ENCODE measurements around the gene KCNJ18. TPM values are rescaled to one million over a fixed set of nuclear protein-coding genes. Genes with fewer than 3 reads are reported as not detected.
"Not testable (repeated sequence)": the region's sequence is repeated elsewhere in the genome, so short reads cannot be mapped to it uniquely, and the experiment has no call there.

KCNJ18 gene
- total RNA-seq, 1 donor from 2014 or later, result not detected

DNA sequence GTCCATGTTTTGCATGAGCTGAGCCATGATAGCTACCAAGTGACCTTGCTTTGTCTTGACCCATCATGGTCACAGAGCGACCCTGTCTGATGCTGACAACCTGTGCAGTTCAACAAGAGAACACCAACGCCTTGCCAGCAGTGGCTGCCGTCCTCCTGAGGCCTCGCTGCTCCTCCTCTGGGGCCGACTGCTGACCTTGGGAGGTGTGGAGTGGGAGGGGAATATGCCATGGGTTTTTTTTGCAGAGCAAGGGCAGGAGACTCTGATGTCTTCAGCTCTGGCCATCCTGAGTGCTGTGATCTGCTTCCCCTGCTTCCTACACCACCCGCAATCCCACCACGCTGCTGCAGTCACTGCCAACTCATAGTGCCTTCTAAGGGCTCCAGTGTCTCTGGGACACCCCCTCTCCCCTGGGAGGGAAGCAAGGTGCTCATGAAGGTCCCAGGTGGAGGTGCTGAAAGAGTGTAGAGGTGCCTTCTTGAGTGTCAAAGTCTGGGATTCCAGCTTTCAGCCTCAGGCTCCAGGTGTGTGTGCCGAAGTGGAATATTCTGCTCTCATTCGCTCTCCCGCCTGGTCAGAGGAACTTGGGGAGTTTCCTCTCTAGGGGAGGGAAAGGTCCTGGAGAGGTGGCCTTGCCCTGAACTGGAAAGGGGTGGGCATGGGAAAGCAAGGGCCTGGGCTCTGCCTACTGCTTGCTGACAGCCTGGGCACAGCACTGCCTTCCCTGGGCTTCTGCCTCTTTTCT, 22.5 kb upstream of the KCNJ18 start:
- DNase-seq (ENCODE audit: low spot score); ATAC-seq; intact Hi-C loops (cut with DNase I): not testable (repeated sequence)

- ATAC-seq; intact Hi-C loops (cut with DNase I); DNase-seq (ENCODE audit: low spot score): not testable (repeated sequence)
Measured at GRCh38 chr17:21670361-21671155, 21.8 kb upstream of the KCNJ18 start.

DNA sequence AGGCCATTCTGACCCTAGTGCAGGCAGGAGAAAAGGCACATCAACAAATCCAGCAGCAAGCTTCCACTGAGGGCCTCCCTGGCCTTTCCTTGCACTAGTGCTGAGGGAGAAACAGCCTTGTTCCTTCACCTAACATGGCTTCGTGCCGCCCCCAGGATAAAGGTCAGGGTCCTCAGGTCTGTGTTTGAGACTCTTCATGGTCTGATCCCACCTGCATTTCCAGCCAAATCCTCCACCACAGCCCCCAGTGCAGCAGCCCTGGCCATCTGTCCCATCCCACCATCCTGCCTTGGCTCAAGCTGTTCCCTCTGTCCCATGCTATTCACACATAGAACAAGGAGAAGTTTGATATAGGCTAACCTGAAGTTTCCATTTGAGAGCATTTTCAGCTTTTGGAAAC, 20.9 kb upstream of the KCNJ18 start:
- ATAC-seq; DNase-seq (ENCODE audit: low spot score); intact Hi-C loops (cut with DNase I): not testable (repeated sequence)

DNA sequence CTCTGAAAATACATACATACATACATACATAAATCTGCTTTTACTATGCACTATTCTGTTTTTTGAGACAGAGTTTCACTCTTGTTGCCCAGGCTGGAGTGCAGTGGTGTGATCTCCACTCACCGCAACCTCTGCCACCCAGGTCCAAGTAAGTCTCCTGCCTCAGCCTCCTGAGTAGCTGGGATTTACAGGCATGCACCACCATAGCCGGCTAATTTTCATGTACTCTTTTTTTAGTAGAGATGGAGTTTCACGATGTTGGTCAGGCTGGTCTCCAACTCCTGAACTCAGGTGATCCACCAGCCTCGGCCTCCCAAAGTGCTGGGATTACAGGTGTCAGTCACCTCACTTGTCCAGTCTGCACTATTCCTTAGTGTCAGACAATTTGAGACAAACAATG, 20.5 kb upstream of the KCNJ18 start:
- intact Hi-C loops (cut with DNase I); ATAC-seq; DNase-seq (ENCODE audit: low spot score): not testable (repeated sequence)

GRCh38 chr17:21673451-21674241, 18.7 kb upstream of the KCNJ18 start:
- DNase-seq (ENCODE audit: low spot score), result peak; percentile 57
- ATAC-seq; intact Hi-C loops (cut with DNase I): not testable (repeated sequence)

GRCh38 chr17:21674242-21674731, 18.0 kb upstream of the KCNJ18 start:
- DNase-seq (ENCODE audit: low spot score) (peak; percentile 60), ATAC-seq (no peak)
- intact Hi-C loops (cut with DNase I), result no loop called here

GRCh38 chr17:21674891-21675738, 17.2 kb upstream of the KCNJ18 start:
- DNase-seq (ENCODE audit: low spot score), result peak; percentile 35
- intact Hi-C loops (cut with DNase I); ATAC-seq: not testable (repeated sequence)

DNA sequence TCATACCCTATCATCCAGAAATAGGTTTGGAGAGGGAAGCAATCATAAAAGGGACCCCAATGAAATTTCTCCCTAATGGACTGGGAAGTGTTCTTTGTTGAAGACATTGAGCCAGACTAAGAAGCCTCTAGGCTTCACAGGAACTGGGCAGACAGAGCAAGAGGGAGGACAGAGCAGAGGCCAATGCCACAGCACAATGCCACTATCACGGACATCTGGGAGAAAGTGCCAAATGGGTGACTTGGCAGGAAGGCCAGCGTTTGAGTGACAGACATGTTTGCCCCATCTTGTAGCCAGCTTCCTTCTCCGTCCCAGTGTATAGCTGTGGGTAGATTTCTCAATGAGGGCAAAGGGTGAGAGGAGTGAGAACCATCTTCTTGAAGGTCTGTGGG, 16.6 kb upstream of the KCNJ18 start:
- DNase-seq (ENCODE audit: low spot score); ATAC-seq; intact Hi-C loops (cut with DNase I): not testable (repeated sequence)

GRCh38 chr17:21676281-21677111, 15.8 kb upstream of the KCNJ18 start:
- DNase-seq (ENCODE audit: low spot score), result peak; percentile 53
- intact Hi-C loops (cut with DNase I), result no loop called here
- ATAC-seq, result no peak

DNA sequence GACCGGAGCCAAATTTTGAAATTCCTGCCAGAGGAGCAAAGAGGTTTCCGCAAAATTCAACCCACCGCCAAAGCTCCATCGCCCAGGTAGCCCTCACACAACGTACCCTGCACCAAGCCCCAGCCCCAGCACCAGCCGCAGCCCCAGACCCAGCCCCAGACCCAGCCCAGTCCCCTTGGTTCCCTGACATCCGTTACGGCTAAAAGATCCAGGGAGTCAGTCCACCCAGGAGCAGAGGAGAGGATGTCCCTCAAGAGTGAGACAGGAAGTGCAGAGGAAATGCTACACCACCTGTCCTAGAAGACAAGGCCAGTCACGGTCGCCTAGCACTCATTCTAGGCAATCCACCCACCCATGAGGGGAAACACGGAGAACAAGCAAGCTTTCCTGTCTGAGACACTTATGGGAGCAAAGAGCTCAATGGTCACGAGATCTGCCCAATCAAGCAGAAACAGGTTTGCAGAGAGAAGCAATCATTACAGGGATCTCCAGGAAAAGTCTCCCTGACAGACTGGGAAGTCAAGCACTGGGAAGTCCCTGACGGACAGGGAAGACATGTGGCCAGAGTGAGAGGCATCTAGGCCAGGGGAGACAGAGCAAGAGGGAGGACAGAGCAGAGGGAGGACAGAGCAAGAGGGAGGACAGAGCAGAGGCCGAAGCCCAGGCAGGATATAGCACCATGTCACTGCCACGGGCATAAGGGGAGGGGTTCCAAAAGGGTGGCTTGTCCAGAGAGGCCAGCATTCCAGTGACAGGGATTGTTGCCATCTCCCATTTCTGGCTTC, 15.0 kb upstream of the KCNJ18 start:
- intact Hi-C loops (cut with DNase I), result no loop called here
- ATAC-seq (no peak), DNase-seq (ENCODE audit: low spot score) (peak; percentile 37)

DNA sequence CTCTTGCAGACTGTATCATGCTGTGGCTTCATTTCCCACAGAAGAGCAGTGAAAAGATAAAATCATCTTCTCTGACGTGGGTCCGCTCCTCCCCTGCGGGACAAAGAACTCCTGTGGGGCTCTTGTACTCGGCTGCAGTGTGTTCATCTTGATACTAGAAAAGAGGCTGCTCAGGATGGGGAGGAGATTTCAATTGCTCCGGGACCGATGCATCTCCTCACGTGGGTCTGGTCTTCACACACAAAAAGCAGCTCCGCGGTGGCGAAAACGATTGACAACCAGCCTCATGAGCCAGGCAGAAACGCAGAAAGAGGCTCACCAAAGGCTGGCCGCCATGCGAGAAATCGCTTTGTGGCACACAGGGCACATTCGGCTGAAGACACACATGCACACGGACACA, 14.4 kb upstream of the KCNJ18 start:
- intact Hi-C loops (cut with DNase I), result no loop called here
- no peak for ATAC-seq
- DNase-seq (ENCODE audit: low spot score), result peak; percentile 45

- ATAC-seq (no peak), DNase-seq (ENCODE audit: low spot score) (peak; percentile 56)
- intact Hi-C loops (cut with DNase I), result no loop called here
Measured at GRCh38 chr17:21678393-21679081, 13.8 kb upstream of the KCNJ18 start.

DNA sequence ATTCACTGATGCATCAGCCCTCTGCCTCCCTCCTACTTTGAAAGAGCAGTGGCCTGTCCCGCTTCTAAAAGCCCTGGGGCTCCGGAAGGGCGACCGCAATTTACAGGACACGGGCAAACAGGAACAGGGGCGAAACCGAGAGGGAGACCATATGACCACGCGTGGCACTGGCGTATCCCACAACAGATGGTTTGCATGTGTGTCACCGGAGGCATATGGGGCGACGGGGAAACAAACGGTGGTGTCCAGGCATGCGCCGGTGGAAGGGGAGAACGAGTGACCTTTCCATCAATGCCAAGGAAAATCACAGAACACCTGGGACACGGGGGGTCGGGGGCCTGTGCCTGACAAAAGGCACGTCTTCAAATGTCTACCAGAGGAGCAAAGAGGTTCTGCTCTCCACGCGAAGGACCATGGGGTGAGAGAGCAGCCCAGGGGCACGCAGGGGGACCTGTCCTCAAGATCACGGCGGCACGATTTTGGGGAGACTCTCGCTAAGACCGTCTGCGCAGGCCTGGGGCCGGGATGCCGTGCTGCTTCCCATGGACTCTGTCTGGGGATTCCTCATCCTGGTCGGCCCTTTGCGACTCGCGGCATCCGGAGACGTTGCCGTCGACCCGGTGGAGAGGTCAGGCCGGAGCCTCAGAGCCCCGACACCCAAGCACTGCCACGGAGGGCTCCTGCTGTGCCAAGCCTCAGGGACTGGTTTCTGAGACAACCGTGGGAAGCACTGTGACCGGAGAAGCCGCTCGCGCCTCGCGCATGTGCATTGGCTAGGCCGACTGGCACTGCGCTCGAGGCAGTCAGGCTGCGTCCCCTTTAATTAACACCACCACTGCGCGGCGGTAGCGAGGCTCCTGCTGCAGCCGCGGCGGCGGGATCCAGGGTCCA, 12.8 kb upstream of the KCNJ18 start:
- ATAC-seq (no peak), DNase-seq (ENCODE audit: low spot score) (peak; percentile 59)
- intact Hi-C loops (cut with DNase I), result no loop called here

GRCh38 chr17:21680366-21680765, 12.0 kb upstream of the KCNJ18 start:
- intact Hi-C loops (cut with DNase I), result no loop called here
- no peak for ATAC-seq
- DNase-seq (ENCODE audit: low spot score), result peak; percentile 60

DNA sequence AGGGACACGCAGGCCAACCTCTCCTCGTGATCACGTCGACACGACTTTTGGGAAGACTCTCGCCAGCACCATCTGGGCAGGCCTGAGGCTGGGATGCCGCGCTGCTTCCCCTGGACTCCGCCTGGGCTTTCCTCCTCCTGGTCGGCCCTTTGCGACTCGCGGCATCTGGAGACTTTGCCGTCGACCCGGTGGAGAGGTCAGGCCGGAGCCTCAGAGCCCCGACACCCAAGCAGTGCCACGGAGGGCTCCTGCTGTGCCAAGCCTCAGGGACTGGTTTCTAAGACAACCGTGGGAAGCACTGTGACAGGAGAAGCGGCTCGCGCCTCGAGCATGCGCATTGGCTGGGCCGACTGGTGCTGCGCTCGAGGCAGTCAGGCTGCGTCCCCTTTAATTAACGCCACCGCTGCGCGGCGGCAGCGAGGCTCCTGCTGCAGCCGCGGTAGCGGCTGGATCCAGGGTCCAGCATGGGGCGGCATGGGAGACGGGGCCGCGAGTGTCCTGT, 11.4 kb upstream of the KCNJ18 start:
- intact Hi-C loops (cut with DNase I); ATAC-seq: not testable (repeated sequence)
- DNase-seq (ENCODE audit: low spot score), result peak; percentile 54
